ENCODE results near the gene CTAGE4.
"Not testable (repeated sequence)": the region's sequence is repeated elsewhere in the genome, so short reads cannot be mapped to it uniquely, and the experiment has no call there.

The CTAGE4 gene, protein sequence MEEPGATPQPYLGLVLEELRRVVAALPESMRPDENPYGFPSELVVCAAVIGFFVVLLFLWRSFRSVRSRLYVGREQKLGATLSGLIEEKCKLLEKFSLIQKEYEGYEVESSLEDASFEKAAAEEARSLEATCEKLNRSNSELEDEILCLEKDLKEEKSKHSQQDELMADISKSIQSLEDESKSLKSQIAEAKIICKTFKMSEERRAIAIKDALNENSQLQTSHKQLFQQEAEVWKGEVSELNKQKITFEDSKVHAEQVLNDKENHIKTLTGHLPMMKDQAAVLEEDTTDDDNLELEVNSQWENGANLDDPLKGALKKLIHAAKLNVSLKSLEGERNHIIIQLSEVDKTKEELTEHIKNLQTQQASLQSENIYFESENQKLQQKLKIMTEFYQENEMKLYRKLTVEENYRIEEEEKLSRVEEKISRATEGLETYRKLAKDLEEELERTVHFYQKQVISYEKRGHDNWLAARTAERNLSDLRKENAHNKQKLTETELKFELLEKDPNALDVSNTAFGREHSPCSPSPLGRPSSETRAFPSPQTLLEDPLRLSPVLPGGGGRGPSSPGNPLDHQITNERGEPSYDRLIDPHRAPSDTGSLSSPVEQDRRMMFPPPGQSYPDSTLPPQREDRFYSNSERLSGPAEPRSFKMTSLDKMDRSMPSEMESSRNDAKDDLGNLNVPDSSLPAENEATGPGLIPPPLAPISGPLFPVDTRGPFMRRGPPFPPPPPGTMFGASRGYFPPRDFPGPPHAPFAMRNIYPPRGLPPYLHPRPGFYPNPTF

DNA sequence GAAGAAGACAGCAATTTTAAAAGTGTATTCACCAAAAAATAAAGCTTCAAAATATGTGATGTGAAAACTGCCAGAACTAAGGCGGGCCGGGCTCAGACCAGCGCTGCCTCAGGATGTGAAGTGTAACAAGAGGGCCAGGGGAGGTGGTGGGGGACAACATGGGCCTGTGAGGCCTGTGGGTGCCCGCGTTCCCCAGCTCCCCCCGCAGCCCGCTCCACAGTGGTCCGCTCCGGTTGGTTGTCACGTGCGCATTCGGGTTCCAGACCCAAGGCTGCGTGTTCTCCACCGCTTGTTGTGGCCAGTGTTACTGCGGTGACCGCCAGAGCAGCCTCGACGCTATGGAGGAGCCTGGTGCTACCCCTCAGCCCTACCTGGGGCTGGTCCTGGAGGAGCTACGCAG is at the start of gene CTAGE4:
Gene CTAGE4 (plus strand): TSS at position 301 of the 400 bp plus-strand sequence. CDS start 38 bp downstream, at position 339.
- DNase-seq (ENCODE audit: low spot score) = not testable (repeated sequence)

DNA sequence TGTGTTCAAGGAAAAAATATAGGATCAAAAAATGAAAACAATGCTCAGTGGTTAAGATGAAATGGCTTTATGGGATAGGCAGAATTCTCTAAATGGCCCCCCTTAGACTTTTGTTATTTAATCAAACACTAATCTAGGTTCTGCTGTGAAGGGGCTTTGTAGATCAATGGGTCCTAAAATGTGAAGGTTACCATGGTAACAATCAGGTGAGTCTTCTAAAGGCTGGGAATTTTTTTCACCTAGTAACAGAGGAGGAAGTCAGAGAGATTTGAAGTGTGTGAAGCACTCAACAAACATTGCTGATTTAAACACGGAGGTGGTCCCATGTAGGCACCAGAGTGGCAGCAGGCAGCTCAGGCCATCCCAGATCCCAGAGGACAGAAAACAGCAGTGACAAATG is 49.1 kb upstream of the CTAGE4 start:
- no peak for DNase-seq (ENCODE audit: low spot score)

DNA sequence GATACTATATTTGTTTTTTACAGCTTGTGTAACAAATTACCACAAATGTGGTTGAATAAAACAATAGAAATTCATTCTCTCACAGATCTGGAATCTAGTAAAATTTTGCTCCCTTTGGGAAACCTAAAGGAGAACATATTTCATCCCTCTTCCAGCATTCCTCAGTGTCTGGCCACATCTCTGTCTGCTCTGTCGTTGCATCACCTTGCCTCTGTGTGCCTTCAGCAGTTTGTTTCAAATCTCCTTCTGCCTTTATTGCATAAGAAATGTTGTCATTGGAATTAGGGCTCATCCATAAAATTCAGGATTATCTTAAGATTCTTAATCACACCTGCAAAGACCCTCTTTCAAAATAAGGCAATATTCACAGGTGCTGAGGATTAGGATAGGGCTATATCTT is 45.8 kb upstream of the CTAGE4 start:
- DNase-seq (ENCODE audit: low spot score) = no peak

DNA sequence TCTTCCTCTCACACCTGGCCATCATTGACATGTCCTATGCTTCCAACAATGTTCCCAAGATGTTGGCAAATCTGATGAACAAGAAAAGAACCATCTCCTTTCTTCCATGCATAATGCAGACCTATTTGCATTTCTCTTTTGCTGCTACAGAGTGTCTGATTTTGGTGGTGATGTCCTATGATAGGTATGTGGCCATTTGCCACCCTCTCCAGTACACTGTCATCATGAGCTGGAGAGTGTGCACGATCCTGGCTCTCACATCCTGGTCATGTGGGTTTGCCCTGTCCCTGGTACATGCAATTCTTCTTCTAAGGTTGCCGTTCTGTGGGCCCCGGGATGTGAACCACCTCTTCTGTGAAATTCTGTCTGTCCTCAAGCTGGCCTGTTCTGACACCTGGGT is 41.1 kb upstream of the CTAGE4 start:
- DNase-seq (ENCODE audit: low spot score) = no peak

DNA sequence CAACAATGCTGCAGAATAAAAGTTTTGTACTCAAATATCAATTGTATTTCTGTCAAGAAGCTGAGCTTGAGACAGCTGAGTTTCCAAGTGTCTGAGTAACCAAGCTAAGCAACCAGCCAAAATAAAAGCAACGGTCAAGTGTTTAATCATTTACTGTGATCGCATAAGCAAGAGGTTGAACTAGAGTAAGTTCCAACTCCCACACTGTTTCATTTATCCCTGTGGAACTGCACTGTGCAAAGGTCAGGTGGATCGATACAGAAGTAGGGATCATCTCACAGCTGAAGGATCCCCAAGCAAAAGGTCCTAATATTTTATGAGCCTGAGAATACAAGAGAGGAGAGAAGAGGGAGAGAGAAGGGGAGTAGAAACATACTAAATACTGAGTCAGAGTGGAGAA is 38.8 kb upstream of the CTAGE4 start:
- DNase-seq (ENCODE audit: low spot score) = no peak

DNA sequence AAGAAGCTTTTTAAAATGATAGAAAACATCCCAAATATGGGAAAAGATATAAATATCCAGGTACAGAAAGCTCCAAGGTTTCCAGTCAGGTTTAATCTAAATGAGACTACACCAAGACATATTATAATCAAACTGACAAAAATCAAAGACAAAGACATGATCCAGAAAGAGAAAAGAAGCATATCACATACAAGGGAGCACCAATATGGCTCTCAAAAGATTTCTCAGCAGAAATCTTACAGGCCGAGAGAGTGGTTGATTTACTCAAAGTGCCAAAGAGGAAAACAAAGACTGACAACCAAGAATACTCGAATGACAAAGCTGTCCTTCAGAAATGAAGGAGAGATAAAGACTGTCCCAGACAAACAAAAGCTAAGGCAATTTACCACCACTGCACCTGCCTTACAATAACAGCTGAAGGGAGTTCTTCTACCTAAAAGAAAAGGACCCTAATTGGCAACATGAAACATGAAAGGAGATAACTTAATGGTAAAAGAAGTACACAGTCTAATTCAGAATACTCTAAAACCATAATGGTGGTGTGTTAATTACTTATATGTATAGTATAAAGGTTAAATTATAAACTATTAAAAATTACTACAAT is 34.9 kb upstream of the CTAGE4 start:
- no peak for DNase-seq (ENCODE audit: low spot score)

DNA sequence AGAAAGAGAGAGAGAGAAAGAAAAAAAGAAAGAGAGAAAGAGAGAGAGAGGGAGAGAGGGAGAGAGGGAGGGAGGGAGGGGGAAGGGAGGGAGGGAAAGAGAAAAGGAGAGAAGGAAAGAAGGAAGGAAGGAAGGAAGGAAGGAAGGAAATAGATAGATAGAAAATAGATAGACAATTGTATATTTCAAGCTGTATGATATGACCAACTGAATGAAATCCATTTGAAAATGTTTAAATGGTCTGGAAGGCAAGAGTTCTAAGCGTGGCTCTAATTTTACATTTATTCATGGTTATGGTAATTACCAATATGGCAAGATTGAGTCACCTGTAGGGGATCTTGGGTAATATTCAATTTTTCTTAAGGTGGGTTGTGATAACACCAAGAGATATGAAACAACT is 24.4 kb upstream of the CTAGE4 start:
- DNase-seq (ENCODE audit: low spot score) = no peak

DNA sequence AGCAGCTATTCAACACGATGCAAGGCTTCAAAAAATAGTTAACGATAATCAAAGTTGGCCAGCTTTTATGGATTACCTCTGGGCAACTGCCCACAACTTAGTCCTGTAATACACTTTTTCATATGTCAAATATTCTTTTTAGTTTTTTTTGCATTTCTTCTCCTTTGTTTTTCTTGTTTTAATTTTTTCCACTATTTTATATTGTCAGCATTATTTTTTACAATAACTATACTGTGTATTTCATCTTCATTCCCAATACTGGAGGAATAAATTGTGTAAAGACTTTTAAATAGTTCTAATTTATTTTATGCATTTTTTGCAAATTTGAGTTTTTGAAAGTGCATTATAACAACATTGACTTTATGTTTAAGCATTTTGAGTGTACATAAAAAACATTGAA is 18.5 kb upstream of the CTAGE4 start:
- no peak for DNase-seq (ENCODE audit: low spot score)

DNA sequence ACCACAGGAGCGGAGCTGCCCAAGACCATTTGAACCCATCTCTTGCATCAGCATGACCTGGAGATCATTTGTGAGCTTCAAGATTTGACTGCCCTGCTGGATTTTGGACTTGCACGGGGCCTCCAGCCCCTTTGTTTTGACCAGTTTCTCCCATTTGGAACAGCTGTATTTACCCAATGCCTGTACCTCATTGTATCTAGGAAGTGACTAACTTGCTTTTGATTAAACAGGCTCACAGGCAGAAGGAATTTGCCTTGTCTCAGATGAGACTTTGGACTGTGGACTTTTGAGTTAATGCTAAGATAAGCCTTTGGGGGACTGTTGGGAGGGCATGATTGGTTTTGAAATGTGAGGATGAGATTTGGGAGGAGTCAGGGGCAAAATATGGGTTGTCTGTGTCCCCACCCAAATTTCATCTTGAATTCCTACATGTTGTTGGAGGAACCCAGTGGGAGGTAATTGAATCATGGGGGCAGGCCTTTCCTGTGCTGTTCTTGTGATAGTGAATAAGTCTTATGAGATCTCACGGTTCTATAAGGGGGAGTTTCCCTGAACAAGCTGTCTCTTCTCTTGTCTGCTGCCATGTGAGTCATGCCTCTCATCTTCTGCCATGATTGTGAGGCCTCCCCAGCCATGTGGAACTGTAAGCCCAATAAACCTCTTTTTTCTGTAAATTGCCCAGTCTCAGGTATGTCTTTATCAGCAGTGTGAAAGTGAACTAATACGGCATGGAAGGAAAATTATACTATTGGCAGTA is 11.5 kb upstream of the CTAGE4 start:
- not testable (repeated sequence) for DNase-seq (ENCODE audit: low spot score)

DNA sequence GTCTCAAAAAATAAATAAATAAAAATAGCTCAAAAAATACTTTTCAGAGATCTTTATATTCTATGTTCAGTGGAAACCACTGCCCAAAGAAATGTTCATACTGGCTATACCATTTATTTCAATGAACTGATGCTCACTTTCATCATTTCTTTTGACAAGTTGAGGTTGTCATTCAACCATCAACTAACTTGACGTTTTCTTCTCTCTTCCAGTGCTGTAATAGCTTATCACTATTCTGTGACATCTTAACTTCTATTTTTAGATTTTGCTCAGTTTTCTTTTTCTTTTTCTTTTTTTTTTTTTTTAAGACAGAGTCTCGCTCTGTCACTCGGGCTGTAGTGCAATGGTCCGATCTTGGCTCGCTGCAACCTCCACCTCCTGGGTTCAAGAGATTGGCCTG is 8.7 kb upstream of the CTAGE4 start:
- no peak for DNase-seq (ENCODE audit: low spot score)

DNA sequence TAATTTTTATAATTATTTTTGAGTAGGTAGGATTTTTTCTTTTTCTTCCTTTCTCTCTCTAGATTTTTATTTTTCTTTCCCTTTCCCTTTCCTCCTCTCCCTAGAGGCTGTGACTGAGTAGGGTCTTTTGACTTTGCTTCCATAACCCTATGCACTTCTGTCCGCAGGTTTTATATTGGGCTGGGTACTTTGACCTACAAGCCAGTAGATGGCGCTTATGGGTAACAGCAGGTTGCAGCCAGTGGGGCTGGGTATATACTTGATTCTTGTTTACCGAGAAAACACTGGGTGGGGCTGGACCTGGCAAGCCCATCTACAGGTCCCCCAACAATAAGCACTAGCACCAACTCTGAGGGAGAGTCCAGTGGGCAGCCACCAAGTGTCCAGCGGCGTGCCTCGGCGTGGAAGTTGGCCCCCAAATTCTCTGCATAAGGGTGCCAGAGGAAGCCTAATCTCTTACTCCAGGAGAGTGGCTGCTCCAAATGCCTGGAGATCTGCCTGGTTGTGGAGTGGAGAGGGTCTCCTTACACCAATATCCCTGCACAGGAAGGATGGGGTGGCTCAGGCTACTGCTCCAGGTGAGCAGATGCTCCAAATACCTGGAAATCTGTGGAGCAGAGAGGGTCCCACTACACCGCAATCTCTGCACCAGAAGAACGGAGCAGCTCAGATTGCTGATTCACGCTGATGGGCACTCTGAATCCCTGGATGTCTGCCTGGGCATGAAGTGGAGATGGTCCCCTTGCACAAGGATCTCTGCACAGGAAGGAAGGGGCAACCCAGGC is 4.7 kb upstream of the CTAGE4 start:
- not testable (repeated sequence) for DNase-seq (ENCODE audit: low spot score)

DNA sequence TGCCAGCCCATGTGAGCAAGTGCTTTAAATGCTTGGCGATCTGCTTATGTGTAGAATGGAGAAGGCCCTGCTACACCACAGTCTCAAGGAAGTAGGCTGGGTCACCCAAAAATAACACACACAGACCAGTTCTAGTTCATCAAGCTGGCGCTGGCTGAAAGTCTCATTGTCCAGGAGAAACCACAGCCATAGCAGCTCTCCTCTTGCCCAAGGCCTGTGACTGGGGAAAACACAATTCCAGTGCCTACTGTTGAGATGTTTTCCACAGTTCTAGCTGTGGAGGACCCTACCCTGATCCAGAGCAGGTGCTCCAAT is 4.1 kb upstream of the CTAGE4 start:
- DNase-seq (ENCODE audit: low spot score) = not testable (repeated sequence)

DNA sequence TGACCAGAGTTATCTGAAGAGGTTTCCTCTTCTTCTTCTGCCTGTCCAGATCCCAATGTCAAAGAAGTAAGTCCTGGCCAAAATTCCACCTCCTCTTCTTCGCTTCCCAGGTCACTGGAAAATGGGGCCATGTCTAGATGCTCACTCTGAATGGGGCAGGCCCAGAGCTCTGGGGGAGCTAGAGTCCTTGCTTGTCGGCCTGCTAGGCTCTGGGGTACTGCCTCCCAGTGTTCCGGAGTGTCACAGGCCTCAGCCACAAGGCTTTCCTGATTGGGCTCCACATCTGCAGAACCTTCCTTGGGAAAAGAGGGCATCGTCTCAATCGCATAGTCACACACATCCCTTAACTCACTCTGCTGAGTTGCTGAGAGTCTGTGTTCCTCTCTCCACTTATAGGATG is 4.6 kb downstream of the CTAGE4 start:
- DNase-seq (ENCODE audit: low spot score) = not testable (repeated sequence)

DNA sequence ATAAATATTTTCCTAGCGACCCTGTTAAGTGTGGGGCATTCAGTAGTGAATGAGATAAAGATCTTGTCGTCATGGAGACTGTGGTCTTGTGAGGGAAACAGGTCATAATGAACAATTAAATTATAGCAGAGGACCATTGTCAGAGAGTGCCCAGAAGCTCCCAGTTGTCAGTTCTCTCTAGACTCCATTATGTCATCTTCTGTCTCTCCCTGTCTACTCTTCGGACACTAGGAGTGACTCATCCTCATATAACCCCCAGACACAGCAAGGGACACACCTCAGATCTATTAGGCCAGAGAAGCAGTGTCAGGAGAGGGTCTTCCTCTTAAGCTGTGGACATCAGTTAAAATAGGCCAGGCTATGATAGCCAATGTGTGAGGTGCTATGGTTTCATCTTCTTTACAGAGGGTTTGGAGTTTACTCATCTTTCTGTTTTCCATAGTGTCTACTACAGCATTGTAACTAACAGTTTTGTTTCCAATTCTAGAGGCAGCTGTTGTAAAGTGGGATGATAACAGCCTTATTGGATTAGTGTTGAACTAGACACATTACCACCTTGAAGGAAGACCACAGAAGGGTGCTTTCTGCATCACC is 5.4 kb downstream of the CTAGE4 start:
- not testable (repeated sequence) for DNase-seq (ENCODE audit: low spot score)

DNA sequence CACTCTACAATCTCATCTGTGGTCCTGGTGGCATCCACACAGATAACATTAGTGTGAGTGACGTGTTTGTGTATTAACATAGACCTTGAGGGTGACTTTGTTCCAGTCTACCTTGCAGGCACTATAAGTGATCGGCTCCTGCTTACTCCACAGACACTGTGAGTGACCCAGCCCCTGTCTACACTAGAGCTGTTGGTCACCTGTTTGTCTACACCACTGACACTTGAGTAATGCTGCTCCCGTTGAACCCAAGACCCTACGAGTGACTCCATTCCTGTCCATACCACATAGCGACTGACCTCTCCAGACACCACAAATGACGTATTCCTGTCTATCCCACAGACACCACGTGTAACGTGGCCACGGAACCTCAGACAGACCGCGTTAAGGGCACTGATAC is 10.5 kb downstream of the CTAGE4 start:
- not testable (repeated sequence) for DNase-seq (ENCODE audit: low spot score)

DNA sequence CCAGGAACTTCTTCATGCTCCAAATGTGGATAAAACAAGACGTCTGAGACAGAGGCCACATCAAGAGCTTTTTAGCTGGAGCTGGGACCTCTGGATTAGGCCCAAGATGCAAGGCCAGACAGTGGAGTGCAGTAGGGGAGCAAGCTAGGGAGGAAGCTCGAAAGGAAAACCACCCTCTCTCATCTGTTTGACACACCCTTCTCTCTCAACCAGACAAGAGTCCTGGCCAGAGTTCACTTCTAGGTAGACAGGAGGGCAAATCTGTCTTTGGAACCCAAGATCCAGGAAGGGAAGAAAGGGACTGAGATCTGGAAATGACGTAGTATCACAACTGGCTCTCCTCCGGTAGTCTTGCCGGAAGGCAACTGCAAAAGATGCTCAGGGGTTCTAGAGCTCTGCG is 11.2 kb downstream of the CTAGE4 start:
- not testable (repeated sequence) for DNase-seq (ENCODE audit: low spot score)

DNA sequence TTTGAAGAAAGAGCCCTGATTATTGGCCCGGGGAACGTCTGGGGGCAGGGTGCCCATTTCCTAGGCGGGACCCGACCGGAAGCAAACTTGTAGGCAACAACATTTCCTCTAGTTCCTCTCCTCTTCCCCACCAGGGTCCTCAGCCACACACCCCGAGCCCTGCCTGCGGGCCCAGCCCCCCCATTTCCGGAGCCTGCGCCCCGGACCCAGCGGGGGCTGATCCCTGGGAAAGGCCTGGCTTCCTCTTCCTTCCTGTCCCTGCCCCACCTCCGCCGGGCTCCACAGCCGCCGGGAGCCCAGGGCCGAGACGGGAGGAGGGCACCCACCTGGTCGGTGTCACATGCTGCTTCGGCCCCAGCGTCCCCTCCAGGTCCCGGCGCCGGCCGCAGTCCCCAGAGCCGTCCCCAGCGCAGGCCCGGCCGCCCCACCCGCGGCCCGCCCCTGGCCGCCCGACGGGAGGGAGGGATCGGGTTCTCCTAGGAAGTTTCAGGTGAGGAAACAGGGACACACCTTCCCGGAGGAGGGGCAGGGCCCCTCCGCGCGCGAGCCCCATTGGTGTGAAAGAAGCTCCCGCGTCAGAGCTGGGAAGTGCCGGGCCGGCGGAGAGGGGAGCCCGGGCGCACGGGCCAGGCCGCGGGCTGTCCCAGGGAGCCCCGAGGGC is 12.1 kb downstream of the CTAGE4 start, which contains the start of gene ARHGEF35:
Gene ARHGEF35 (minus strand): TSS at position 622 of the 661 bp plus-strand sequence. CDS start 7,450 bp downstream, outside the sequence.
- not testable (repeated sequence) for DNase-seq (ENCODE audit: low spot score)

DNA sequence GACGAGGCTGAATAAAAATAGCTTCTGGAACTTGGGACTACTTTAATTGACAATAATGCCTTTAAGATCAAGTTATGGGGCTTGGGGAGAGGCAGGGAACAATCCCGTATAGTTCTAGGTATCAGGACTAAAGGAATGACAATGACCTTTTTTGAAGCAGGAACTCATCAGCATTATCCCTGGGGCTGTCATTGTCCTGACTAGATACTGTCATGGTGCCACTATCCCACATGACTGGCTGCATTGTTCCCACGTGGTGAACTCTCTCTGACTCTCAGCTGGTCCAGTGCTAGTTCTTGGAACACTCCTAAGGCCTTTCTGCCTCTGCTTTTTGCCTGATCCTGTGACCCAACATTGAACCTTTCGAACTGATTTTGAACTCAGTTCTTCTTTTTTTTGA is 15.7 kb downstream of the CTAGE4 start:
- DNase-seq (ENCODE audit: low spot score) = not testable (repeated sequence)

DNA sequence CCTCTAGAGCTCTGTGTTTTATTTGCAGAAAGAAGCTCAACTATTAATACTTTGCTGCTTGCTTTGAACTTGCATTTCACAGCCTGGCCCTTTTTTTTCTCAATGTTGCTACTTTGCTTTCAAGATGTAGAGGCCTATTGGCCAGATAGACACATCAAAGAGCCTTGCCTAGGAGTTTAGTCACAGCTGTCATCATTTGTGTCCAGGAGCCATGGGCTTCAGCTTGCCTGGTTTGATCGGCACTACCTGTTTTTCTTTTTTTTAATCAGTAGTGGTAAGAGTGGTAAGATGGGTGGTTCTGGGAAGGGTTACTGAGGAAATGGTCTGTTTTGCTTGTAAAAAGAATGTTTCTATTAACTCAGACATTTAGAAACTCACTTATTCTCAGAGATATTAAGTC is 18.7 kb downstream of the CTAGE4 start:
- DNase-seq (ENCODE audit: low spot score) = not testable (repeated sequence)

DNA sequence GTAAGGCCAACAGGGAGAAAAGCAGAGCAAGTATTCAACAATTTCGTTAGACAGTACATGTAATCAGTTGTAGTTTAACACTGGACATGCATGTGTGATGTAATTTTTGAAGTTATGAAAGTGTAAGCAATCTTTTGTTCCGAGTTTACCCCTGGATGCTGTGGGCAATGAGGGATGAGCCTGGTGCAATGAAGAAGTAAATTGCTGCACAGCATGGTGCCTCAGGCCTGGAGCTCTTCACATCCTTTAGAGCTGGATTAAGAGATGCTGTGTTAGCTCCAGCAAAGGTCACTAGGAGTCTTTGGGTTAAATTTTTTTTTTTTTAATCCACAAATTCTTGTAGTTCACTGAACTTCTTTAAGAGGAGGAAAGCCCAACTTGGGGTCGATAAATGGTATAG is 19.8 kb downstream of the CTAGE4 start:
- DNase-seq (ENCODE audit: low spot score) = not testable (repeated sequence)

Measured in AG08395 (cell line).